ENCODE measurements around the gene SBNO2.

SBNO2 gene

GRCh38 chr19:1169921-1170885, 3.9 kb downstream of the SBNO2 start:
- DNase-seq (ENCODE audit: low read depth in 1 of 2, low spot score in 1 of 2) = no peak

GRCh38 chr19:1169411-1169791, 4.7 kb downstream of the SBNO2 start:
- DNase-seq (ENCODE audit: low read depth in 1 of 2, low spot score in 1 of 2) = no peak

GRCh38 chr19:1168572-1169410, 5.3 kb downstream of the SBNO2 start:
- no peak for DNase-seq (ENCODE audit: low read depth in 1 of 2, low spot score in 1 of 2)

DNA sequence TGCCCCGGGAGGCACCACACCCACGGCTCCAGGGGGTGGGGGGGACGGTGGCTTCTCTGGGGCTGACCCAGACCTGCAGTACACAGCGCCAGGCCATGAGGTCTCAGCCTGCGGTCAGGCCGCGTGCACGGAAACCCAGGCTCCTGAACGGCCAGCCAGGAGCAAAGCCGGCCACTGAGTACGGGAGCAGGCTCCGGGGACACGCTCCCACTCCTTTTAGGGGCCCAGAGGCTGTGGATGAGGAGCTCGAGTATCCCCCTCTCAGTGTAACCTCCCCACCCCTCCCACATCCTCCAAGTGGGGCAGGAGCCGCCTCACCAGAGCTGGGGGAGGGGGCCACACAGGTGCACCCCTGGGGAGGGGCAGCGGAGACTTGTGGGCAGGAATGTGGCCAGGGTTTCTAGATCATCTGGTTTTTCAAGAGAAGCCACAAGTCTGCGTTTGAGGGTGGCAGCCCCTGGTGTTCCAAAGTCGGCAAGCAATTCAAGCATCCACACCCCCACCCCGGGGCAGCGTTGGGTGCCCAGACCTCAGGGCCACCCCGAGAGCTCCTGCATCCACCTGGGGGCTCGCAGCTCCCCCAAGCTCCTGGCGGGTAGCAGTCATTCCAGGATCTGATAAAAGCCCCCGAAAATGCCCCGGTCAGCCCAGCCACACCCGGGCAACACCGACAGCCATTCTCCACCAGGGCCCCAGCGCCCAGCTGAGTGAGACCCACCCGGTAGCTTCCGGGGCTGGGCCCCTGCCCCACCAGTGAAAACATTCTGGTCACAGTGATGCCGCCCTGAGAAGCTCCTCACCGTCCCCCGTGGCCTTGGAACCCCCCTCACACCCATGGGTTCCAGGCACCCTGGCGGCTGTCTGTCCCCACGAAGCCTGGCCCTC, 6.1 kb downstream of the SBNO2 start:
- no peak for DNase-seq (ENCODE audit: low read depth in 1 of 2, low spot score in 1 of 2)

- no peak for DNase-seq (ENCODE audit: low read depth in 1 of 2, low spot score in 1 of 2)
Observed at GRCh38 chr19:1166872-1167573, 7.0 kb downstream of the SBNO2 start.

DNA sequence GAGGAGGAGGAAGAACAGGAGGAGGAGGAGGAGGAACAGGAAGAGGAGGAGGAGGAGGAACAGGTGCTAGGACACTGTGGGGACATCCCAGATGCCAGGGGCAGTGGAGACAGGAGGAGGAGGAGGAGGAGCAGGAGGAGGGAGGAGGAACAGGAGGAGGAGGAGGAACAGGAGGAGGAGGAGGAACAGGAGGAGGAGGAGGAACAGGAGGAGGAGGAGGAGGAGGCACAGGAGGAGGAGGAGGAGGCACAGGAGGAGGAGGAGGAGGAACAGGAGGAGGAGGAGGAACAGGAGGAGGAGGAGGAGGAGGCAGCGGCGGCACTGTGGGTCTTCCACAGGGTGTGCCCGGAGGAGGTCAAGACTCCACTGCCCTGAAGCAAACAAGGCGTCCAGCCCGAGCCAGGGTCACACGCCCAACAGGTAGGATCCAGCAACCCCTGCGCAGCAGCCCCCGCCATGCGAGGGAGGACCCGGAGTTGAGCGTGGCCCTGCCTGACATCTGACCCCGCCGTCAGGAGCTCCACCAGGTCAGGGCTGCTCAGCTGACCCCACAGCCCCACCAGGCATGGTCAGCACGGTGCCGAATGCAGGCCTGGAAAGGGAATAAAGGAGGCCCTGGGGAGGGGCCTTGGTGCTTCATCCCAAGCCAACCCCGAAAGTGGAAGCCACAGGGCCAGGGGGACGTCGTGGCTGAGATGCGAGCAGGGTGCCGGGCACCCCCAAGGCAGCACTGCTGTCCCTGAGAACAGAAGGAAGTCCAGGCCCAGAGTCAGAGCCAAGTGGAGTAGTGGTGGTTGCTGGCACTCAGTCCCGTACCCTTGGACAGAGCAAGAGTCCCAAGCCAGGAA, 9.2 kb downstream of the SBNO2 start:
- no peak for DNase-seq (ENCODE audit: low read depth in 1 of 2, low spot score in 1 of 2)

DNA sequence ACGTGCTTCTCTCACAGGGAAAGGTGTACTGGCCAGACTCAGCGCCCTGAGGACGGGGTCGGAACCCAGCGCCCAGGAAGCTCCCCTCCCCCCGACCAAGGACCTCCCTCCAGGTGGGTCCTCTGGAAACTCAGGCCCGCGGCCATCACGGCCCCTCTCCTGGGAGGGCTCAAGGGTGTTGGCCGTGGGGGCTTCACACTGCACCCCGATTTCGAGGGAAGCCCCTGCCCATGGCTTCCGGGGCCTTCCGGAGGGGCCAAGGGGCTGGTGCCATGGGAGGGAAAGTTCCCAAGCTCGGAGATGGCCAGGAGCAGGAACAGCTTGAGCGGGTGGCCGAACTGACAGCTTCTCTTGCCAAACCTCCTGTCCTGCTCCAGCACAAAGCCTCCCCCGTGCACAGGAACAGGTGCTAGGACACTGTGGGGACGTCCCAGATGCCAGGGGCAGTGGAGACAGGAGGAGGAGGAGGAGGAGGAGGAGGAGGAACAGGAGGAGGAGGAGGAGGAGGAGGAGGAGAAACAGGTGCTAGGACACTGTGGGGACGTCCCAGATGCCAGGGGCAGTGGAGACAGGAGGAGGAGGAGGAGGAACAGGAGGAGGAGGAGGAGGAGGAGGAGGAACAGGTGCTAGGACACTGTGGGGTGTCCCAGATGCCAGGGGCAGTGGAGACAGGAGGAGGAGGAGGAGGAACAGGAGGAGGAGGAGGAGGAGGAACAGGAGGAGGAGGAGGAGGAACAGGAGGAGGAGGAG, 10.0 kb downstream of the SBNO2 start:
- no peak for DNase-seq (ENCODE audit: low read depth in 1 of 2, low spot score in 1 of 2)

- DNase-seq (ENCODE audit: low read depth in 1 of 2, low spot score in 1 of 2) = no peak
Observed at GRCh38 chr19:1163283-1163933, 10.7 kb downstream of the SBNO2 start.

DNA sequence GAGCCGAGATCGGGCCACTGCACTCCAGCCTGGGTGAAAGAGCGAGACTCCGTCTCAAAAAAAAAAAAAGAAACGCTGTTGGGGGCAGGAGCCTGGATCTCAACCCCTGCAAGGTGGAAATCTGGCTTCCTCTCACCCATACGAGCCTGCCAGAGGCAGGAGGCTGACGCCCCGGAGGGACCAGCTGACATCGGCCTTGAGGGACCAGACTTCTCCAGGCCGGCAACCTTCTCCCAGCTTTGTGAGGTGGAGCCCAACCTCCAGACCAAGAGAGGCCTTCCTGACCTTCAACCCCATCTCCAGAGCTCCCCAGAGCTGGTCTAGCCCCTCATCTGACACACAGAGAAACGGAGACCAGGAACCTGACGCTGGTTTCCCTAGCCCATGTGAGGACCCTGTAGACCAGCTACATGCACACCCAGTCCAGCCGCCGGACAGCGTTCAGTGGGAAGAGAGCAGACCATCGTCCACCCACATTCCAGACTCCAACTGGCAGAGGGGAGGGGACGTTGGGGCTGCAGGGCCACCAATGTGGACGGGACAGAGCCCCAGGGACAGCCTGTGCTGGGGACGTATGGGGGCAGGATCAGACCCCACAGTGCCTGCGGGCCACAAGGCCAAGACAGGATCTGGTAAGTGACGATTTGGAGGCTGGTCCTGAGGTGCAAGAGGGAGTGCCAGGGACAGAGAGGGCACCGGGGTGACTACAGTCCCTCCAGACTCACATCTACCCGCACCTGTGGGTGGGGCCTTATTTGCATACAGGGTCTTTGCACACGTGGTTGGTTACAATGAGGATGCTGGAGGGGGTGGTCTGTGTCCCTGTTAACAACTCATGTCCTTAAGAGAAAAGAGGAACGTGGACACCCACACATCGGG, 11.4 kb downstream of the SBNO2 start:
- no peak for DNase-seq (ENCODE audit: low read depth in 1 of 2, low spot score in 1 of 2)

DNA sequence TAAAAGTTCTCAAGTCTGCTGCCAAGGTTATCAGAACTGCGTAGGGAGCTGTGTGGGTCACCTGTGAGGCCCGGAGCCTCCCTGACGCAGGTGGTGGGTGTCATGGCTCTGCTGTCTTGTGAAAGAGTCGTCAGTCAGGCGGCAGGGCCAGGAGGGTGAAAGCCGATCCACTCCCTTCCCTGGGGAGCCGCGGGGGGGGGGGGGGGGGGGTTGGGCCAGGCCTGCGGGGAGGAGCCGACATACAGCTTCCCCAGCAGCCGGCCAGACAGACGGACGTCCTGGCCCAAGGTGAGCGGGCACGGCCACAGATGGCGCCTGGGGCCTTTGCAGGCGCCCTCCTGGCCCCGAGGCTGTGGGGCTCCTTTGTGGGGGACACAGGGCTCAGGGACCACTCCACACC, 12.4 kb downstream of the SBNO2 start:
- DNase-seq (ENCODE audit: low read depth in 1 of 2, low spot score in 1 of 2) = no peak

- DNase-seq (ENCODE audit: low read depth in 1 of 2, low spot score in 1 of 2) = no peak
Observed at GRCh38 chr19:1159864-1160595, 14.0 kb downstream of the SBNO2 start.

DNA sequence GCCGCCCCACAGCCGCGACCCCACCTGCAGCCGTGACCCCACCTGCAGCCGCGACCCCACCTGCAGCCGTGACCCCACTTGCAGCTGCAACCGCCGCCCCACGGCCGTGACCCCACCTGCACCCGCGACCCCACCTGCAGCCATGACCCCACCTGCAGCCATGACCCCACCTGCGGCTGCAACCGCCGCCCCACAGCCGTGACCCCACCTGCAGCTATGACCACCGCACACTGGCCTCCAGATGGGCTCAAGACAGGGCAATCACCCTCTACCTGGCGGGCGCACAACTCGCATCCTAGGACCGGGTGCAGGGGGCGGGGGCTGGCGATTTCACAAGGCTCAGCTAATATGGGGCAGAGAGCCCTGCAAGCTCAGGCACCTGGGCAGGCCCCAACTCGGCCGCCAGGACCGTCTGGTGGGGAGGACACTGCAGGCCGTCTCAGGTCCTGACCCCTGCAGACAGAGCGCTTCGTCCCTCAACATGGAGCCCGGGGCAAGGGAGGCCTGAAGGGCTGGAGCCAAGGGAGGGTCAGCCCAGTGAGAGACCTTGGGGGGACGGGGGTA, 15.1 kb downstream of the SBNO2 start:
- no peak for DNase-seq (ENCODE audit: low read depth in 1 of 2, low spot score in 1 of 2)

- no peak for DNase-seq (ENCODE audit: low read depth in 1 of 2, low spot score in 1 of 2)
Observed at GRCh38 chr19:1157931-1158884, 15.9 kb downstream of the SBNO2 start.

DNA sequence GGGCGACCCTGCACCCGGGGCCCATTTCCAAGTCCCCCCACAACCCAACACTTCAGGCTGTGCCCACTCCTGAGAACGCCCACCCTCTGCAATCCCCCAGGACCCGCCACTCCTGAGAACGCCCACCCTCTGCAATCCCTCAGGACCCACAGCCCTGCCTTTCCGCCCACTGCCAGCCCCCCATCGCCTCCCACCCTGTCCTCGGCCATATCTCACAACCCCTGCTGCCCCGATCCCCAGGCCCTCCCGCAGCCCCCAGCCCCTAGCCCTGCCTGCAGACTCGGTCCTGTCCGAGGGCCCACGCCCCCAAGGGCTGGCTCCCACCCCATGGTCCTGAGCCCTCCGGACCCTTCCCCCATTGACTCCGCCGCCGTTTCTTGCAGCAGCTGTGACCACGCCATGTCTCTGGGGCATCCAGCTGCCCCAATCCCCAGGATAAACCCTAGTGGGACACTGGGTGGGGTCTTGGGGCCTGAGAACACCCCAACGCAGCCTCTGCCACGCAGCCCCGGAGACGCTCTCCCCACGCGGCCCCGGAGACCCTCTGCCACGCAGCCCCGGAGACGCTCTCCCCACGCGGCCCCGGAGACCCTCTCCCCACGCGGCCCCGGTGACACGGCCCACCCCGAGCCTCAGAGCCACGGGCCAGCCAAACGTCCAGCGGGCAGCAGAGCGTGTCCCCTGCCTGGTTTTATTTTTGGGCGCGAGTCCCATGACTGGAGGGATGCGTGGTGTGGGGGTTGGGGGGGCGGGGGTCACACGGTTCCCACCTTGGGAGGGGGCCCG, 17.0 kb downstream of the SBNO2 start:
- no peak for DNase-seq (ENCODE audit: low read depth in 1 of 2, low spot score in 1 of 2)

Measured in activated CD4-positive, alpha-beta T cell treated with anti-CD3 and anti-CD28 coated beads, Interleukin-2, amount 50 U/mL, for 24 hours (primary cell).